Inferior parietal cortex (tissue), 1 donor: ENCODE data around the gene SF3A2.

Experiments used
- DNase-seq: peaks from one replicate; pipeline ENCODE4 v3.0.0-alpha.2; 2016; ENCODE audit errors: extremely low spot score

The SF3A2 gene

DNA sequence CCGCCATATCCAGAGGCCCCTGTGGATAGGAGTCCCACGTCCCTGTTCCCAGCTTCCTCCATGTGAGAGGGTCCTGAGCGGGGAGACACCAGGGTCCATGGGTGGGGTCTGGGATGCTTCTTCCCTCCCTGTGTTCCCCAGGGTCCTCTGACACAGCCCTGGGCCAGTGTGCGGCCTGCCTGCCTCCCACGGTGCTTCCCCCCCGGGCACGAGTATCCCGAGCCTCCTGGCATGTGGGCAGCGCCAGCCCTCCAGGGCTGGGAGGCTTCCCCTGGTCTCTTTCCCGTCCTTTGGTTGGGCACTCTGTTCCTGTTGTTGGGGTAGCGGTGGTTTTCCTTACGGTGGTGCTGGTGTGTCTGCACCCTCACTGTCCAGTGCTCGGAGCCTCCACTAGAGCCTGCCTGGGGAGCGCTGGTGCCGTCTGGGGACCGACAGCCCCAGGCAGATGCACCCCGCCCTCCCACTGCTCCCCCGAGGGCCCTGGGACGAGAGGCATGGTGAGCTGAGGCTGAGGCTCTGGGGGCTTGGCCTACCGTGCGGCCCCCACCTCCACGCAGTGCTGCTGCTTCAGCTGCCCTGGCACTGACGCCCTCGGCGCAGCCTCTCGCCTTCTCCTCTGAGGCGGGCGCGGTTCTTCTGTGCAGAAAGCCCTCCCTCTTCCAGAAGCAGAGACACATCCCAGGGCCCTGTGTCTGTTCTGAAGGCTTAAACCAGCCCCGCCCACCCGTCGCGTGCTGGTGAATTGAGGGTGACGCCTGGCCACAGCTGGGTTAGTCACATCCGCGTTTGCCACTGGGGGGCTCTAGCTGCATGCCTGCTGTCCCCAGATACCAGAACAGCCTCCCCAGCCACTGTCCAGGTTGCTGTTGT lies 28.4 kb upstream of the SF3A2 start:
- no peak for DNase-seq

DNA sequence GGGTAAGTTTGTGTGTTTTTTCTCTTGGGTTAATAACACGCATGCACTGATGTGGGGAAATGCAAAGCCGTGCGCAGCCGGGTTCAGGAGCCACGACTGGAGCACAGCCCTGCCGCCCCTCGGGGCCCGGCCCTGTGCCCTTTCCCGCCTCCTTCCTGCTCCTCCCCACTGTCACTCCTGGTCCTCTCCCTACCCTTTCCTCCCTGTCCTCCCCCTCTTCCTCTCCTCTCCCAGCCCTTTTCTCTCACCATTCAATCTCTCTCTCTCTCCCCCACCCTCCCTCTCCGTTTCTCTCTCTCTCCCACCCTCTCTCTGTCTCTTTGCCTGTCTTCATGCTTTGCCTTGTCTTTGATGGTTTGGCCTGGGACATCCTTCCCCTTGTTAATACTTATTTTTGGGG lies 27.6 kb upstream of the SF3A2 start:
- no peak for DNase-seq

DNA sequence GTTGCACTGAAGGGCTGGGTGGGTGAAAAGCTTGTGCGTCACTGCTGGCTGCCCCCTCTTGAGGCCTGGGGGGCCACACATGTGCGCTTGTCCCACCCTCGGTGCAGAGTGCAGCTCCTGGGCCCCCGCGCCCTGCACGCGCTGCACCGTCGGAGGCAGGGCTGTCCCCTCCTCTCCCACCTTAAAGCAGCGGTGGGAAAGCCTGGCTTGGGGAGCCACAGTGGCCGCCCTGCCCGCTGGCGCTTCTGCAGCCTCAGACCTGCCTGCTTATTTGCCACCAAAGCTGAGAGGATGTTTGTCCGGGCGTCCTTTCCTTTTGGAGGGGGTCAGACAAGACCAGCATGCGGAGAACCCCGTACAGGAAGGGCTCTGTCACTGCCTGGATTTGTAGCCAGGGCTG lies 27.2 kb upstream of the SF3A2 start:
- DNase-seq = no peak

DNA sequence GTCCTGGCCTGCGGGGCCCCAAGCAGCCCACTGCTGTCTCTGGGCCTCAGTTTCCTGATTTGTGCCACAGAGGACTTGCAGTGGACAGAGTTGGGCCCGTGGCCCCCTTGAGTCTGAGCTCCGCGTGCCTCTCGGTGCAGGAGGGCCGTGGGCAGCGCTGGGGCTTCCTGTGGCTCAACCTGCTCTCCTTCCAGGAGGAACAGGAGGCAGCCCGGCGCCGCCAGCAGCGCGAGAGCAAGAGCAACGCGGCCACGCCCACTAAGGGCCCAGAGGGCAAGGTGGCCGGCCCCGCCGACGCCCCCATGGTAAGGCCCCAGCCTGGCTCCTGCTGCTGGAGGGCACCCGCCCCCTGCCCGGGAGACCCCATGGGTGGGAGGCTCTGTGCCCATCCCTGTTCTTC lies 26.4 kb upstream of the SF3A2 start:
- no peak for DNase-seq

DNA sequence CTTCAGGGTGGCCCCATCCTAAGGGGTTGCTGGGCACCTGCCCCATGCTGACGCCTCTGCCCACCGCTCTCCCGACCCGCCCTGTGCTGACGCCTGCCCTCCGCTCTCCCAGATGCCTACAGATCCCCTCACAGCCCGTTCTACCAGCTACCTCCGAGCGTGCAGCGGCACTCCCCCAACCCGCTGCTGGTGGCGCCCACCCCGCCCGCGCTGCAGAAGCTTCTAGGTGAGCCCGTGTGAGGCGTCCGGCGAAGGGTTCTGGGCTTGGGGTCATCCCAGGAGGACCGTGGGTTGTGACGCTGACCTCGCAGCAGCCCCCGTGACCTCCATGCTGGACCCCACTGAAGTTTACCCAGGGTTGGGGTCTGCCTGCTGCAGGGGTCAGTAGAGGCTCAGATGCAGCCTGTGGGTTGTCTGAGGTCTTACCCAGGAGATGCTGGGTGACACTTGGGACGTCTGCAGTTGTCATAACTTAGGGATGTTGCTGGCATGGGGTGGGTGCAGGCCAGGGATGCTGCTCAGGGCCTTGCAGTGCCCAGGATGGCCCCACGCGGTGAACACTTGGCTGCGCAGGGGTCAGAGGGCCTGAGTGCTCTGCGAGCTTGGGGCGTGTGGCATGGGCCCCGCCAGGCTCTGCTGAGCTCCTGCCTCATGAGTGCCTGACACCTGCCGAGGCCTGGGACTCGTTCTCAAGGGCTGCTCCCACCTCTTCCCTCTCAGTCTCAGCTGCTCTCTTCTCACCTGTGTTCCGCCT lies 25.5 kb upstream of the SF3A2 start:
- DNase-seq = no peak

DNA sequence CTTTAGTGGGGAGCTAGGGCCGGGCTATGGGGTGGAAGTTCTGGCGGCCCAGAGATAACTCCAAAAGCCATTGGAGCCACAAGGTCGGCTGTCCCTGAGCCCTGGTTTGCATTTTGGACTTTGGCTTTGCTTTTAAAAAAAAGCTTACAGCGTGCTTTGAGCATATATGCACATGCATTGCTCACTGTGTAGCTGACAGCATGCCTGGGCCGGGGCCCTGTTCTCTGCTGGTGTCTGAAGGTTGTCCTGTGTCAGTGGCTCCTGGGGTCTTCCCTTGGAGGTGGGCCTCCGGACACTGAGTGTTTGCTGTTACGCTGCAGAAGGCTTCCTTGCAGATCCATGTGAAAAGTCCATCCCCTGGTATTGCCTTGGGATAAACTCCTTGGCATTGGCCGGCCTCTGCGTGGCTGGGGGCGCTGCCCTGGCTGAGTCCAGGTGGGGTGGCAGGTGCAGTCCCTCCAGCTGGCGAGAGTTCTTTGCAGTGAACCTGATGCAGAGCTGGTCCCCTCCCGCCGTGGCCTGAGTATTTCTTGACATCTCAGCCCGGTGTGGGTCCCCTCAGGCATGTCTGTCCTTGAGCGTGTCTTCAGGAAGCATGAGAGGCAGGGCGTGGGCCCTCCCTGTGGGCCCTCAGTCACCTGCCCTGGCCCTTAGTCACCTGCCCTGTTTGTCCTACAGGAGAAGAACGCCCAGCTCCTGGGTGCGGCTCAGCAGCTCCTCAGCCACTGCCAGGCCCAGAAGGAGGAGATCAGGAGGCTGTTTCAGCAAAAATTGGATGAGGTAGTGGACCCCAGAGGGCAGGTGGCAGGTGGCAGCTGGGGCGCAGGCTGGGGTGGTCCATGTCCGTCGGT lies 23.5 kb upstream of the SF3A2 start:
- DNase-seq = no peak

DNA sequence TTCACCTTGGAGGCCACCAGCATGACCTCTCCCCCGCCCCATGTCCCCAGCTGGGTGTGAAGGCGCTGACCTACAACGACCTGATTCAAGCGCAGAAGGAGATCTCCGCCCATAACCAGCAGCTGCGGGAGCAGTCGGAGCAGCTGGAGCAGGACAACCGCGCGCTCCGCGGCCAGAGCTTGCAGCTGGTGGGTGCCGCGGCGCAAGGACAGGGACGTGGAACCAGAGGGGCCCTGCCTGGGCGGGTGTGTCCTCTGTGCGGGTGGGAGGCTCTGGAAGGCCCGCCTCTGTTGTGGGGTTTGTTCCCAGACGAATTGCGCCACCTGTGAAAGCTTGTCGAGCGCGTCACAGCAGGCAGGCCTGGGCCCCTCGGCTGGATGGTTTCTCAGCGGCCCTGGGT lies 22.8 kb upstream of the SF3A2 start:
- DNase-seq = no peak

DNA sequence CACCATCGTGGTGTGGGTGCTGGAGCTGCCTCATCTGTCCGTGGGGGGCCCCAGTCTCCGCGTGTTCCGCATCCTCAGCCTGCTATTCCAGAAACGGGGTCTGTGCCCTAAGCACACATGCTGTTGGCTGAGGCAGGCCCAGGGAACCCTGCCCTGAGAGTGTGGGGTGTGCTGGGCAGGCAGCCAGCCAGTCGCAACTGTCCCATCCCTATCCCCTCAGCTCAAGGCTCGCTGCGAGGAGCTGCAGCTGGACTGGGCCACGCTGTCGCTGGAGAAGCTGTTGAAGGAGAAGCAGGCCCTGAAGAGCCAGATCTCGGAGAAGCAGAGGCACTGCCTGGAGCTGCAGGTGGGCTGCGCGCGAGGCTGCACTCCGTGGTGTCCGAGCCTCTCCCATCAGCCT lies 22.4 kb upstream of the SF3A2 start:
- DNase-seq = no peak

DNA sequence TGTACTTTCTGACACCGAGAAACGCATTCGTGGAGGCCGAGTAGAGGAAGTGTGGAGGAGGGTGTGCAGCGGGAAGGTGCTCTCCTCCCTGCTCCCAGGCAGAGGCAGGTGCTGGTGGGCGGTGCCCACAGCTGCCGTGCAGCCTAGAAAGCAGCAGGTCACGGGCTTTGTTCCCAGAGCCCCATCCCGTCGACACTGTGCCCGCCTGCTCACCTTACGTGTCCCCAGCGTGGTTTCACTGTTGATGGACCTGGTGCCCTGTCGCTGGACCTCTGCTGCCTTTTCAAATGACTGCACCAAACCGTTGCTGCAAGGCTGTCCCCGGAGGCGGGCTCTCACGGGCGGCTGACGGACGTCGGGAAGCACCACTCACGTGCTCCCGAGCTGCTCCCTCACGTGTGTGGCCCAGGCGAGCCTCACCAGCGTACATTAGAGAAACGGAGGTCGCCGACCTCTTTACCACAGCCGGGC lies 21.3 kb upstream of the SF3A2 start:
- DNase-seq = no peak

DNA sequence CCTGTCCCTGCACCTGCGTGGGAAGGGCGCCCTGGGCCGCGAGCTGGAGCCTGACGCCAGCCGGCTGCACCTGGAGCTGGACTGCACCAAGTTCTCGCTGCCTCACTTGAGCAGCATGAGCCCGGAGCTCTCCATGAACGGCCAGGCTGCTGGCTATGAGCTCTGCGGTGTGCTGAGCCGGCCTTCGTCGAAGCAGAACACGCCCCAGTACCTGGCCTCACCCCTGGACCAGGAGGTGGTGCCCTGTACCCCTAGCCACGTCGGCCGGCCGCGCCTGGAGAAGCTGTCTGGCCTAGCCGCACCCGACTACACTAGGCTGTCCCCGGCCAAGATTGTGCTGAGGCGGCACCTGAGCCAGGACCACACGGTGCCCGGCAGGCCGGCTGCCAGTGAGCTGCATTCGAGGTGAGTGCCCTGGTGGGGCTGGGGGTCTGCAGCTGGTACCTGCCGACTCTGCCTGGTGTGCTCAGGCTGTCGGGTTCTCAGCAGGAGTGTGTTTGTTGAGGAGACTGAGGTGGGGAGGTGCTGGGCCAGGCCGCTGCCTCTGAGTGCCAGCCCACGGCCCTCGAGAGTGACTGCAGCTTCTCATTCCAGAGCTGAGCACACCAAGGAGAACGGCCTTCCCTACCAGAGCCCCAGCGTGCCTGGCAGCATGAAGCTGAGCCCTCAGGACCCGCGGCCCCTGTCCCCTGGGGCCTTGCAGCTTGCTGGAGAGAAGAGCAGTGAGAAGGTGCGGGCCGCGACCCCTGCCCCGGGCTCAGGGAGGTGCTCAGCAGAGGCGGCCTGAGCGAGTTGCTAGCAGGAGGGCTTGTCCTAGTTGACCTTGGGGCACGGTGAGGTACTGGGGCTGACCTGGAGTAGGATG lies 20.0 kb upstream of the SF3A2 start:
- DNase-seq = no peak

DNA sequence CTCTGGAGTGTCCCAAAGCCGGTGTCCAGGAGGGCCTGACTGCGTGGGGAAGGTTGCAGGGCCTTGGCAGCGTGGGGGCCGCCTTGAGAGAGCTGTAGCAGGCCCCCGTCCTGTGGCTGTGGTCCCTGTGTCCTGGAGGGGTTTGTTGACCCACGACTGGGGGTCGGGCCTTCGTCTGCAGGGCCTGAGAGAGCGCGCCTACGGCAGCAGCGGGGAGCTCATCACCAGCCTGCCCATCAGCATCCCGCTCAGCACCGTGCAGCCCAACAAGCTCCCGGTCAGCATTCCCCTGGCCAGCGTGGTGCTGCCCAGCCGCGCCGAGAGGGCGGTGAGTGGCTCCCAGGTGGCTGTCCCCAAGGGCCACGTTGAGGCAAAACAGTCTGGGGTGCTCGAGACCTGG lies 19.0 kb upstream of the SF3A2 start:
- DNase-seq = no peak

DNA sequence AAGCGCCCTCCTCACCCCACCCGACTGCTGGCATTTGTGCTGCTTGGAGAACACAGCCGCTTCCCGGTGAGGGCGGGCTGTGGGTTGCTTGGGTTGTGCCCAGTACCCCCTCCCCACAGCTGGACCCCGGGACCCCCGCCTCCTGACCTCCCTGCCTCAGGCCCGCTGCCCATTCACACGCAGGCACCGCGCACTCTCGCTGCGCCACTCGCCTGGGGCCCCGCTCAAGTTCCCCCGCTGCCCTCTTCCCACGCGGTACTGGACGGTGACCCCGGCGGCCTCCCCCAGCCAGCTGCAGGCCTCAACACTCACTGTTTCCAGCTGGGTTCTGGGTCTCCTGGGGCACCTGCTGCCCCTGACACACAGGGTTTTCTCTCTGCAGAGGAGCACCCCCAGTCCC lies 16.9 kb upstream of the SF3A2 start:
- DNase-seq = no peak

DNA sequence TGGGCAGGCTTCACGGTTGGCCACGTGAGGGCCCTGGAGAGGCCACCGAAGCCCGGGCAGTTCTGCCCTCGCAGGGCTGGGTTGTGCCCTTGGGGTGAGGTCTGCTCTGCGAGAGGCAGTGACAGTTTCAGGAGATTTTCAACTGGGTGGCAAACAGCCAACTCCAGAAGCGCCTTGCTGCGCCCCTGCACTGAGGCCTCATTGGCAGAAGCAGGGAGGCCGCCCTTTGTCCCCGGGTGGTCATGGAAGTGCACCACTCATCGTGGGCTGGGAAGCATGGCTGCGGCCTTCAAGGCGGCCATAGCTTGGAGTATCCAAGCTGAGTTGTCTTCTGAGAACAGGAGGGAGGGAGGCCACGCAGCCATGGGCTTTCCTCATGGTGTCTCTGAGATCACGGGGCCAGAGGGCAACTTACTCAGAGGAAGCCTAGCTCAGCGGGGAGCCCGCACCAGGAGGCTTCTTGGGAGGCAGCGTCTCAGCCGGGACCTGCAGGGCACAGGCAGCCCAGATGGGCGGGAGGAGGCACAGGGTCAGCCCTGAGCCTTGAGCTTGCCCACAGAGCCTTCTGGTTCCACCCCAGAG lies 15.3 kb upstream of the SF3A2 start:
- no peak for DNase-seq

DNA sequence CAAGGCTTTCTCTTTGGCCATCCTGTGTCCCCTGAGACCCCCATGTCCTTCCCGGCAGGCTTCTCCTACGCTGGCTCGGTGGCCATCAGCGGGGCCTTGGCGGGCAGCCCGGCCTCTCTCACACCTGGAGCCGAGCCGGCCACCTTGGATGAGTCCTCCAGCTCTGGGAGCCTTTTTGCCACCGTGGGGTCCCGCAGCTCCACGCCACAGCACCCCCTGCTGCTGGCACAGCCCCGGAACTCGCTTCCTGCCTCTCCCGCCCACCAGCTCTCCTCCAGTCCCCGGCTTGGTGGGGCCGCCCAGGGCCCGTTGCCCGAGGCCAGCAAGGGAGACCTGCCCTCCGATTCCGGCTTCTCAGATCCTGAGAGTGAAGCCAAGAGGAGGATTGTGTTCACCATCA lies 14.7 kb upstream of the SF3A2 start:
- DNase-seq = no peak

DNA sequence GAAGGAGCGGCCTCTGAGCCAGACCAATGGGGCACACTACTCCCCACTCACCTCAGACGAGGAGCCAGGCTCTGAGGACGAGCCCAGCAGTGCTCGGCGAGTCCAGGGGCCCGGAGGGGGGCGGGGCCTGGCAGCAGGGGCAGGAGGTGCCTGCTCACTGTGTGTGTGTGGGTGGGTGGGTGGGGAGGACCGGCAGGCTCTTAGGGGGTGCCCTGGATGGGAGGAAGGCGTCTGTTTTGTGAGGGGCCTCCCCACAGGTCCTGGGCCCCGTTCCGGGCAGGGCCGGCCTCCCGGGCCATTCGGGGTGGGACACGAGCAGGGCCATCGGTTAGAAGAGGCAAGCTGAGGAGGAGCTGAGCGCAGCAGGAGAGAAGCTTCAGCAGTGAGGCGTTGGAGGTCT lies 13.2 kb upstream of the SF3A2 start:
- DNase-seq = no peak

DNA sequence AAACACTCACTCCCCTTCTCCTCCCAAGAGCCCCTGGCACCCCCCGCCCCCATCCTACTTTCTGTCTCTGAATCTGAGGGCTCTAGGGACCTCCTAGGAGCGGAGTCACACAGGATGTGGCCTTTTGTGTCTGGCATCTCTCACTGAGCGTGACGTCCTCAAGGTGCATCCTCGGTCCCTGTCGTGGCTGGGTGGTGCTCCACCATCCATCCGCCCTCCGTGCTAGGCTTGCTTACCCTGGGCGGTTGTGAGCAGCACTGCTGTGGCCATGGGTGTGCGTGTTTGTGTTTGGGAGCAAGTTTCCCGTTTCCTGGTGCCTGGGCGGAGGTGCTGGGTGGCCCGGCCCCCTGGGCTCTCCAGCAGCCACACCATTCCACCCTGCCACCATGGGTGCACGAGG lies 12.7 kb upstream of the SF3A2 start:
- no peak for DNase-seq

DNA sequence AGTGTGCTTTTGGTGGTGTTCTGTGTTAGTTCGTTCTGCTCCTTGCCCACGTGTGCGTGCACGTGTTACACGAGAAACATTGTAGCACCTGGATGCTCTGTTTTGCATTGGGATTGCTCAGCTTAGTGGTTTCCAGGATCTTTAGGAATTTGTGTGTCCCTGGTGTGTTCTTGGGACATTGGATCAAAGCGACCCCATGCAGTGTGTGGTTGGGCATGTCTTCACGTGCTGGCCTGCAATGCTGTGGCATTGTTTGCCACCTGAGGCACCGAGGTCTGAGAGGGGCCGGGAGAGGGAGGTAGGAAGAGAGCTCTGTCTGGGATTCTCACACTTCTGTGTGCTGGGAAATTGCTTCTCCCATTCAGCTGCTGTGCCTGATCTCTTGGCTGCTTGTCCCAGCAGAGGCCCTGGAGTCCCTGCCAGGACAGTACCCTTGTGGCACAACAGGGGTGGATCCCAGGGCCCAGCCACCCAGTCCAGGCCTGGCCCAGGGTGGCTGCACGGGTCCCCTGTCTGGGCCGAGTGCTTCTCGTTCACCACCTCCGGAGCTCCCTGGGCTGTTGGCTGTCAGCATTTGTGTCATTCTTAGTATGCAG lies 11.8 kb upstream of the SF3A2 start:
- no peak for DNase-seq

DNA sequence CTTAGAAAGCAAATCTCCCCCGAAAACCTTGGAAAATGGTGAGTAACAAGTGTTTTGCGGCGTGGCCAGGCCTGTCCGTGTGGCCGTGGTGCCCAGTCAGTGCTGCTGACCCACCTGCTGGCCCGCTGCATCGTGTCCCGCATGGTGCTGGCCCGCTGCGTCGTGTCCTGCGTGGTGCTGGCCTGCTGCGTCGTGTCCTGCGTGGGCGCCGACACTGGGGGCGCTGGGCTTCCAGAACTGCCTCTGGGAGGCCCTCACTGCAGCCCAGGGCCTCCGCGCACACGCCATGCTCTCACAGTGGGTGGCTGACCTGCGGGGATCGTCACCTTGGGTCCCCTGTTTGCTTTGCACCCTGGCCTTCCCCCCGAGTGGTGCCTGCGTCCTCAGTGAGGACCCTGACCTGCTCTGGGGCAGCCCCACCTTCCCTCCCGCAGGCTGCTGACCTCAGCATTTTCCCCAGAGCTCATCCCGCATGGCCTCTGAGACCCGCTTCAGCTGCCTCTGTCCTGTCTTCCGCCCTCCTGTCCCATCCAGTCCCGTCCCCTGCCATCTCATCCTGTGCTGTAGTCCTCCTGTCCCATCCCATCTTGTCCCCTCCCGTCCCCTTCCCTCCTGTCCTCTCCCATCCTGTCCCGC lies 11.1 kb upstream of the SF3A2 start:
- DNase-seq = no peak

DNA sequence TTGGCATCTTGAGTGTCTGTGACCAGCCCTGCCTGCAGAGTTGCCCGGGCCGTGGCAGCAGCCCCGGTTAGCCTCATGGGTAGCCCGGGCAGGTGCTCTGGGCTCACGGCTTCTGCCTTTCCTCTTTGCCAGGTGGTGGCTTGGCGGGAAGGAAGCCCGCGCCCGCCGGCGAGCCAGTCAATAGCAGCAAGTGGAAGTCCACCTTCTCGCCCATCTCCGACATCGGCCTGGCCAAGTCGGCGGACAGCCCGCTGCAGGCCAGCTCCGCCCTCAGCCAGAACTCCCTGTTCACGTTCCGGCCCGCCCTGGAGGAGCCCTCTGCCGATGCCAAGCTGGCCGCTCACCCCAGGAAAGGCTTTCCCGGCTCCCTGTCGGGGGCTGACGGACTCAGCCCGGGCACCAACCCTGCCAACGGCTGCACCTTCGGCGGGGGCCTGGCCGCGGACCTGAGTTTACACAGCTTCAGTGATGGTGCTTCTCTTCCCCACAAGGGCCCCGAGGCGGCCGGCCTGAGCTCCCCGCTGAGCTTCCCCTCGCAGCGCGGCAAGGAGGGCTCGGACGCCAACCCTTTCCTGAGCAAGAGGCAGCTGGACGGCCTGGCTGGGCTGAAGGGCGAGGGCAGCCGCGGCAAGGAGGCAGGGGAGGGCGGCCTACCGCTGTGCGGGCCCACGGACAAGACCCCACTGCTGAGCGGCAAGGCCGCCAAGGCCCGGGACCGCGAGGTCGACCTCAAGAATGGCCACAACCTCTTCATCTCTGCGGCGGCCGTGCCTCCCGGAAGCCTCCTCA lies 10.4 kb upstream of the SF3A2 start:
- DNase-seq = no peak
